OCI-LY3 (cell line): ENCODE measurements around the gene CMC4.

Experiments used
- CTCF ChIP-seq: fragments of 200-600, 300-600 bp; sonication (generic); IDR thresholded peaks from 2 replicates; pipeline ENCODE4 v1.5.1; 2014; ENCODE audit warnings: antibody characterized with exemption, low read length, low read depth
- EZH2phosphoT487 ChIP-seq: fragments of 200-600 bp; shearing (Covaris generic); IDR thresholded peaks from 2 replicates; pipeline ENCODE4 v1.6.1; 2018; ENCODE audit warnings: antibody characterized with exemption, mixed run types, low read depth

- no peak for TF ChIP-seq CTCF
- TF ChIP-seq EZH2phosphoT487 = no peak
These were observed 41.2 kb upstream of the CMC4 start for GRCh38 chrX:155112171-155112570.
